C1 segment of cervical spinal cord (tissue), 14 donors: ENCODE results near the gene SNCAIP.

Experiments used
- DNase-seq, 14 donors: peaks; one replicate each; lab custom pipeline; 2025; lab: John Stamatoyannopoulos, UW

The SNCAIP gene

GRCh38 chr5:122394284-122394930 lies 82.4 kb downstream of the SNCAIP start:
- no peak for DNase-seq

- no peak for DNase-seq
These were observed 86.0 kb downstream of the SNCAIP start for GRCh38 chr5:122398016-122398415.

- no peak for DNase-seq
These were observed 88.3 kb downstream of the SNCAIP start for GRCh38 chr5:122400341-122400740.

- peak in 4 of 14 donors; percentile 14 to 88 (median 16) for DNase-seq
These were observed 88.9 kb downstream of the SNCAIP start for GRCh38 chr5:122400938-122401337.

- DNase-seq: peak in 1 of 14 donors; percentile 55
These were observed 90.1 kb downstream of the SNCAIP start for GRCh38 chr5:122401976-122402725.

GRCh38 chr5:122402955-122403685 lies 91.1 kb downstream of the SNCAIP start:
- DNase-seq: peak in 1 of 14 donors; percentile 40

- peak in 1 of 14 donors; percentile 71 for DNase-seq
These were observed 92.0 kb downstream of the SNCAIP start for GRCh38 chr5:122404018-122404417.

- no peak for DNase-seq
These were observed 92.8 kb downstream of the SNCAIP start for GRCh38 chr5:122404653-122405362.

- no peak for DNase-seq
These were observed 93.7 kb downstream of the SNCAIP start for GRCh38 chr5:122405751-122406150.

- no peak for DNase-seq
These were observed 94.1 kb downstream of the SNCAIP start for GRCh38 chr5:122406181-122406580.

- DNase-seq: peak in 1 of 14 donors; percentile 4
These were observed 96.7 kb downstream of the SNCAIP start for GRCh38 chr5:122408592-122409224.

- no peak for DNase-seq
These were observed 100.9 kb downstream of the SNCAIP start for GRCh38 chr5:122412966-122413365.

GRCh38 chr5:122413722-122414121 lies 101.7 kb downstream of the SNCAIP start:
- DNase-seq: no peak

- DNase-seq: peak in 10 of 14 donors; percentile 9 to 68 (median 23)
These were observed 103.2 kb downstream of the SNCAIP start for GRCh38 chr5:122415030-122415800.

- DNase-seq: no peak
These were observed 103.7 kb downstream of the SNCAIP start for GRCh38 chr5:122415801-122416120.

- no peak for DNase-seq
These were observed 107.3 kb downstream of the SNCAIP start for GRCh38 chr5:122419142-122419894.

GRCh38 chr5:122420091-122420490 lies 108.1 kb downstream of the SNCAIP start:
- no peak for DNase-seq

GRCh38 chr5:122420537-122421236 lies 108.7 kb downstream of the SNCAIP start:
- no peak for DNase-seq

GRCh38 chr5:122421374-122422079 lies 109.5 kb downstream of the SNCAIP start:
- DNase-seq: no peak
